Endothelial cell of umbilical vein (primary cell): Measurements from ENCODE around the gene PRSS3. TPM values are rescaled to one million over a fixed set of nuclear protein-coding genes. Genes with fewer than 3 reads are reported as not detected.

Experiments used
- polyA plus RNA-seq, 4 experiments: library from polyadenylated mRNA; depleted of rRNA in 3 of 4; stranded (reverse) in 3 of 4; unstranded in 1 of 4; fragments of >200 nt; gene quantifications; 2 replicates each; pipeline versions ENCODE4 v1.2.1 to v1.2.3, GENCODE V29; 2011 to 2012; ENCODE audit warnings: missing spikeins in 1 of 4
- small RNA-seq: library from RNA; depleted of rRNA; stranded (forward); fragments of <200 nt; gene quantifications from one replicate; pipeline ENCODE3, GENCODE V24; 2012; ENCODE audit warnings: low replicate concordance, low read depth; ENCODE audit not compliant: insufficient read depth, insufficient read length
- total RNA-seq: library from RNA; stranded (reverse); gene quantifications from 2 replicates; pipeline ENCODE4 v1.2.3, GENCODE V29; 2021

The PRSS3 gene
- total and polyA plus RNA-seq, 2 donors (not counting 3 experiments of a cell fraction or from before 2014, with no cell fraction given), result 3.7 to 4.4 TPM

Small RNA genes within 50 kb of the gene (small RNA-seq; reads per million reads assigned to genes)
- gene RF00019, result not detected

Other genes starting within 250 kb of the PRSS3 start
- 51.5 and 54.3 TPM in 2 replicates for gene UBE2R2, start 21.6 kb downstream of the PRSS3 start, total RNA-seq
- gene UBE2R2, start 21.6 kb downstream of the PRSS3 start, polyA plus RNA-seq, result 18.8 and 23.9 TPM in 2 replicates